OCI-LY1 (cell line): Measurements from ENCODE around the gene HPSE2.

Experiments
- EZH2 ChIP-seq: fragments of 200-600 bp; sonication (generic), shearing (Covaris generic); IDR thresholded peaks from 2 replicates; pipeline ENCODE4 v1.8.0; 2017; ENCODE audit warnings: borderline replicate concordance, mixed run types, mild to moderate bottlenecking, antibody characterized with exemption, low read length, moderate library complexity, mixed read lengths
- TF ChIP-seq, protein P1 (sequence below): fragments of 200-600 bp; sonication (generic), shearing (Covaris generic); IDR thresholded peaks from 2 replicates; pipeline ENCODE4 v1.5.1; 2017; ENCODE audit warnings: mild to moderate bottlenecking, antibody characterized with exemption, low read length, moderate library complexity, mixed read lengths

GRCh38 chr10:98482096-98482495 lies 753.6 kb downstream of the HPSE2 start:
- TF ChIP-seq, protein P1, sequence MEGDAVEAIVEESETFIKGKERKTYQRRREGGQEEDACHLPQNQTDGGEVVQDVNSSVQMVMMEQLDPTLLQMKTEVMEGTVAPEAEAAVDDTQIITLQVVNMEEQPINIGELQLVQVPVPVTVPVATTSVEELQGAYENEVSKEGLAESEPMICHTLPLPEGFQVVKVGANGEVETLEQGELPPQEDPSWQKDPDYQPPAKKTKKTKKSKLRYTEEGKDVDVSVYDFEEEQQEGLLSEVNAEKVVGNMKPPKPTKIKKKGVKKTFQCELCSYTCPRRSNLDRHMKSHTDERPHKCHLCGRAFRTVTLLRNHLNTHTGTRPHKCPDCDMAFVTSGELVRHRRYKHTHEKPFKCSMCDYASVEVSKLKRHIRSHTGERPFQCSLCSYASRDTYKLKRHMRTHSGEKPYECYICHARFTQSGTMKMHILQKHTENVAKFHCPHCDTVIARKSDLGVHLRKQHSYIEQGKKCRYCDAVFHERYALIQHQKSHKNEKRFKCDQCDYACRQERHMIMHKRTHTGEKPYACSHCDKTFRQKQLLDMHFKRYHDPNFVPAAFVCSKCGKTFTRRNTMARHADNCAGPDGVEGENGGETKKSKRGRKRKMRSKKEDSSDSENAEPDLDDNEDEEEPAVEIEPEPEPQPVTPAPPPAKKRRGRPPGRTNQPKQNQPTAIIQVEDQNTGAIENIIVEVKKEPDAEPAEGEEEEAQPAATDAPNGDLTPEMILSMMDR = no peak
- no peak for TF ChIP-seq EZH2
